ENCODE measurements around the gene TRPC4AP.

Gene TRPC4AP

GRCh38 chr20:35015863-35016193, 76.8 kb downstream of the TRPC4AP start:
- no peak for DNase-seq (ENCODE audit: low read depth, low spot score)

- no peak for DNase-seq (ENCODE audit: low read depth, low spot score)
Measured at GRCh38 chr20:35014537-35014936, 78.1 kb downstream of the TRPC4AP start.

- no peak for DNase-seq (ENCODE audit: low read depth, low spot score)
Measured at GRCh38 chr20:35013421-35014411, 78.9 kb downstream of the TRPC4AP start.

- no peak for DNase-seq (ENCODE audit: low read depth, low spot score)
Measured at GRCh38 chr20:35012227-35013069, 80.2 kb downstream of the TRPC4AP start.

- DNase-seq (ENCODE audit: low read depth, low spot score): no peak
Measured at GRCh38 chr20:35011589-35012226, 80.9 kb downstream of the TRPC4AP start.

GRCh38 chr20:35010405-35011192, 82.0 kb downstream of the TRPC4AP start:
- no peak for DNase-seq (ENCODE audit: low read depth, low spot score)

GRCh38 chr20:35009665-35010328, 82.8 kb downstream of the TRPC4AP start:
- no peak for DNase-seq (ENCODE audit: low read depth, low spot score)

- no peak for DNase-seq (ENCODE audit: low read depth, low spot score)
Measured at GRCh38 chr20:35008411-35009342, 83.9 kb downstream of the TRPC4AP start.

- DNase-seq (ENCODE audit: low read depth, low spot score): no peak
Measured at GRCh38 chr20:35007891-35008290, 84.7 kb downstream of the TRPC4AP start.

GRCh38 chr20:35007413-35007812, 85.2 kb downstream of the TRPC4AP start:
- no peak for DNase-seq (ENCODE audit: low read depth, low spot score)

- no peak for DNase-seq (ENCODE audit: low read depth, low spot score)
Measured at GRCh38 chr20:35006531-35006971, 86.1 kb downstream of the TRPC4AP start.

GRCh38 chr20:35006009-35006408, 86.6 kb downstream of the TRPC4AP start:
- DNase-seq (ENCODE audit: low read depth, low spot score): no peak

- DNase-seq (ENCODE audit: low read depth, low spot score): no peak
Measured at GRCh38 chr20:35005463-35005961, 87.1 kb downstream of the TRPC4AP start.

GRCh38 chr20:35004749-35005462, 87.7 kb downstream of the TRPC4AP start:
- no peak for DNase-seq (ENCODE audit: low read depth, low spot score)

GRCh38 chr20:35004051-35004725, 88.4 kb downstream of the TRPC4AP start:
- DNase-seq (ENCODE audit: low read depth, low spot score): no peak

- DNase-seq (ENCODE audit: low read depth, low spot score): no peak
Measured at GRCh38 chr20:35003211-35004031, 89.2 kb downstream of the TRPC4AP start.

All from astrocyte of the hippocampus (primary cell).